ENCODE data around the gene SETD6. TPM values are rescaled to one million over a fixed set of nuclear protein-coding genes. Genes with fewer than 3 reads are reported as not detected.
A peak's percentile ranks its signal among the peaks of the same experiment; 100 is the strongest.

SETD6 gene
- total and polyA plus RNA-seq, 9 of the 15 experiments (the other 6 are each of a cell fraction or from before 2014, with no cell fraction given): 9.2 to 40.9 (median 19.8) TPM

GRCh38 chr16:58511933-58512815 is 3.1 kb upstream of the SETD6 start (continued):
- TF ChIP-seq MAX (CRISPR knock-in tag; IDR thresholded peaks at IDR 0.05) (no peak), HCFC1 (IDR thresholded peaks at IDR 0.05; ENCODE audit: low read depth, low read length) (no peak), PYGO2 (tag; IDR thresholded peaks at IDR 0.05) (no peak), PRMT5 (CRISPR knock-in tag; IDR thresholded peaks at IDR 0.05) (no peak), KDM1A (IDR thresholded peaks at IDR 0.05) (no peak), ELF4 (CRISPR knock-in tag; IDR thresholded peaks at IDR 0.05) (no peak), LCOR (CRISPR knock-in tag; IDR thresholded peaks at IDR 0.05) (no peak), CTCFL (IDR thresholded peaks at IDR 0.05; ENCODE audit: borderline replicate concordance, insufficient read depth, low read depth, low read length, poor library complexity, severe bottlenecking) (peak; percentile 83), MLX (CRISPR knock-in tag; conservative IDR thresholded peaks at IDR 0.05) (no peak), ZNF395 (CRISPR knock-in tag; IDR thresholded peaks at IDR 0.05) (no peak), ELK1 (CRISPR knock-in tag; IDR thresholded peaks at IDR 0.05) (no peak), GABPA (tag; conservative IDR thresholded peaks at IDR 0.05; ENCODE audit: low read depth) (no peak), STAG1 (CRISPR knock-in tag; IDR thresholded peaks at IDR 0.05; ENCODE audit: borderline replicate concordance) (peak; percentile 17; the same call in 1 of the 2 replicates), CAMTA2 (CRISPR knock-in tag; conservative IDR thresholded peaks at IDR 0.05) (no peak), ZNF436 (CRISPR knock-in tag; IDR thresholded peaks at IDR 0.05) (no peak), RBM15 (IDR thresholded peaks at IDR 0.05; ENCODE audit: insufficient read depth, low read length) (no peak), HES1 (IDR thresholded peaks at IDR 0.05; ENCODE audit: low read depth) (no peak), FOXO4 (CRISPR knock-in tag; IDR thresholded peaks at IDR 0.05) (no peak), POLR2G (IDR thresholded peaks at IDR 0.05; ENCODE audit: low read depth, low read length) (no peak; the same call in 1 of the 2 replicates)
